PC-3 (cell line): Measurements from ENCODE around the gene WWP2.

Source experiments
- EZH2 ChIP-seq: fragments of 300-600 bp; sonication (generic); IDR thresholded peaks from one replicate; pipeline ENCODE4 v1.6.1; 2017; ENCODE audit warnings: antibody characterized with exemption, mild to moderate bottlenecking, low read length; ENCODE audit not compliant: unreplicated experiment
- TF ChIP-seq, protein P1 (sequence below): fragments of 300-600 bp; sonication (generic); conservative IDR thresholded peaks from 2 replicates; pipeline ENCODE4 v1.5.1; 2017; ENCODE audit warnings: antibody characterized with exemption, low read depth, mild to moderate bottlenecking, low read length

DNA sequence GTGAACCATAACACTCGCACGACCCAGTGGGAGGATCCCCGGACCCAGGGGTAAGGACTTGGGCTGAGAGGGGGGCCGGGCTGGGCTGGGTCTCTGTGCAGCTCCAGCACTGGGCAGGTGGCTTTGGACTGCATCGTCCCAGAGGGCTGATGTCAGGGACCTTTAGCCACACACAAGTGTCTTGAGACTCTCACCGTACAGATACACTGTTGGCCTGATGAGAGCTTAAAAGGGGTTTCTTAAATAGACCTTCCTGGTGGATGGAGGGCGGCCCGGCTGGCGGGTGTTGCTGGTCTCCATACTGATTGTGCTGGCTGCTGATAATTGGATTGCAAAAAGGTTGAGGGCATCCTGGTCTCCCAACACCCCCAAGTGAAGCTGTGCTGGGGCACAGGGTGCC is 167.3 kb downstream of the WWP2 start:
- TF ChIP-seq, protein P1, sequence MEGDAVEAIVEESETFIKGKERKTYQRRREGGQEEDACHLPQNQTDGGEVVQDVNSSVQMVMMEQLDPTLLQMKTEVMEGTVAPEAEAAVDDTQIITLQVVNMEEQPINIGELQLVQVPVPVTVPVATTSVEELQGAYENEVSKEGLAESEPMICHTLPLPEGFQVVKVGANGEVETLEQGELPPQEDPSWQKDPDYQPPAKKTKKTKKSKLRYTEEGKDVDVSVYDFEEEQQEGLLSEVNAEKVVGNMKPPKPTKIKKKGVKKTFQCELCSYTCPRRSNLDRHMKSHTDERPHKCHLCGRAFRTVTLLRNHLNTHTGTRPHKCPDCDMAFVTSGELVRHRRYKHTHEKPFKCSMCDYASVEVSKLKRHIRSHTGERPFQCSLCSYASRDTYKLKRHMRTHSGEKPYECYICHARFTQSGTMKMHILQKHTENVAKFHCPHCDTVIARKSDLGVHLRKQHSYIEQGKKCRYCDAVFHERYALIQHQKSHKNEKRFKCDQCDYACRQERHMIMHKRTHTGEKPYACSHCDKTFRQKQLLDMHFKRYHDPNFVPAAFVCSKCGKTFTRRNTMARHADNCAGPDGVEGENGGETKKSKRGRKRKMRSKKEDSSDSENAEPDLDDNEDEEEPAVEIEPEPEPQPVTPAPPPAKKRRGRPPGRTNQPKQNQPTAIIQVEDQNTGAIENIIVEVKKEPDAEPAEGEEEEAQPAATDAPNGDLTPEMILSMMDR, result no peak
- TF ChIP-seq EZH2, result no peak
